Testis (tissue), 3 donors: ENCODE data around the gene UBE4A. TPM values are rescaled to one million over a fixed set of nuclear protein-coding genes. Genes with fewer than 3 reads are reported as not detected.

Experiments used
- DNase-seq: peaks from one replicate; pipeline ENCODE4 v3.0.0-alpha.2; 2019
- H3K27ac ChIP-seq, 2 donors: fragments of 200-600 bp; sonication (generic); one replicate each; pipeline ENCODE4 v1.5.1; 2019
- H3K27me3 ChIP-seq: fragments of 200-600 bp; sonication (generic); one replicate; pipeline ENCODE4 v1.5.1; 2019
- H3K36me3 ChIP-seq: fragments of 200-600 bp; sonication (generic); one replicate; pipeline ENCODE4 v1.5.1; 2017; ENCODE audit warnings: low read depth; ENCODE audit errors: missing control alignments
- H3K4me1 ChIP-seq: fragments of 200-600 bp; sonication (generic); one replicate; pipeline ENCODE4 v1.5.1; 2019
- H3K4me3 ChIP-seq, 2 donors: fragments of 200-600 bp; sonication (generic); one replicate each; pipeline ENCODE4 v1.5.1; 2017 to 2019
- H3K9me3 ChIP-seq: fragments of 200-600 bp; sonication (generic); one replicate; pipeline ENCODE4 v1.5.1; 2017
- POLR2A ChIP-seq: fragments of 450-650 bp; IDR thresholded peaks from one replicate; pipeline ENCODE4 v1.6.1; 2017; ENCODE audit warnings: antibody characterized with exemption, mild to moderate bottlenecking, moderate library complexity
- WGBS, 2 donors: methylation state at CpG; one replicate each; pipeline ENCODE4 v1.1.5; 2018; 5-methylcytosine and 5-hydroxymethylcytosine counted together
- intact Hi-C: fragments of 100-400 bp; cut with DNase I; formaldehyde crosslinking; loops from one replicate; pipeline ENCODE4 v1.15.1; 2023; ENCODE audit warnings: low total_unique reads
- polyA plus RNA-seq: library from polyadenylated mRNA; stranded (reverse); fragments of 350-450 nt; fragmentation: Illumina TruSeq; extraction: RNeasy Lipid Tissue Mini Kit (QIAGEN cat#74804); gene quantifications from one replicate; pipeline ENCODE4 v1.2.3, GENCODE V29; 2014; ENCODE audit warnings: low read depth, low replicate concordance; ENCODE audit not compliant: insufficient read depth
- small RNA-seq, 2 donors: library from RNA; depleted of rRNA; stranded (forward); fragments of <200 nt; gene quantifications; one replicate each; pipeline ENCODE3, GENCODE V24; 2016
- total RNA-seq, 2 donors: library from RNA; depleted of rRNA; stranded (reverse); fragments of >200 nt; gene quantifications; one replicate each; pipeline ENCODE4 v1.2.3, GENCODE V29; 2016
- TF ChIP-seq, protein P1 (sequence below), 3 experiments: fragments of 450-650 bp in 2 of 3; fragments of 200-600 bp in 1 of 3; sonication (generic) in 1 of 3; IDR thresholded peaks; one replicate each; pipeline ENCODE4 v1.5.1; 2016 to 2019; ENCODE audit warnings: antibody characterized with exemption in 3 of 3, mild to moderate bottlenecking in 2 of 3, moderate library complexity in 1 of 3

Gene UBE4A
- total and polyA plus RNA-seq, 3 donors from 2014 or later = 36.6 to 58.4 (median 54.8) TPM

DNA sequence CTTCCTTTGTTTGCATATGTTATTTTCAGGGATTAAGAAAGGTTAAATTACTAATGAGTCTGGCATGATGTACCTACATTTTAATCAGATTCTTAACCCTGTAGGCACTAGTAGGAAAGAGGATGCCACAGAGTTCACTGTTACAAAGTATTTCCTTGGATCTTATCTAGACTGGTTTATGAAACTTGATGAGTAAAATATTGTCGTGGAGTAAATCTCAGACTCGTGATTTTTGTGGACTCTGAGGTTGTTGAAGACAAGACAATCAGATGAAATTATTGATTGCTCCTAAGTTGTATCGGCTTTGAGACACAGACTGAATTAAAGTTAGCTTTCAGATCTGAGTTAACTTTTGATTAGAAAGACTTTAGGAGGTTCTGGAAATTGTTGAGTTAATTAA lies 82.9 kb downstream of the UBE4A start:
- no peak for TF ChIP-seq POLR2A
- TF ChIP-seq, protein P1, sequence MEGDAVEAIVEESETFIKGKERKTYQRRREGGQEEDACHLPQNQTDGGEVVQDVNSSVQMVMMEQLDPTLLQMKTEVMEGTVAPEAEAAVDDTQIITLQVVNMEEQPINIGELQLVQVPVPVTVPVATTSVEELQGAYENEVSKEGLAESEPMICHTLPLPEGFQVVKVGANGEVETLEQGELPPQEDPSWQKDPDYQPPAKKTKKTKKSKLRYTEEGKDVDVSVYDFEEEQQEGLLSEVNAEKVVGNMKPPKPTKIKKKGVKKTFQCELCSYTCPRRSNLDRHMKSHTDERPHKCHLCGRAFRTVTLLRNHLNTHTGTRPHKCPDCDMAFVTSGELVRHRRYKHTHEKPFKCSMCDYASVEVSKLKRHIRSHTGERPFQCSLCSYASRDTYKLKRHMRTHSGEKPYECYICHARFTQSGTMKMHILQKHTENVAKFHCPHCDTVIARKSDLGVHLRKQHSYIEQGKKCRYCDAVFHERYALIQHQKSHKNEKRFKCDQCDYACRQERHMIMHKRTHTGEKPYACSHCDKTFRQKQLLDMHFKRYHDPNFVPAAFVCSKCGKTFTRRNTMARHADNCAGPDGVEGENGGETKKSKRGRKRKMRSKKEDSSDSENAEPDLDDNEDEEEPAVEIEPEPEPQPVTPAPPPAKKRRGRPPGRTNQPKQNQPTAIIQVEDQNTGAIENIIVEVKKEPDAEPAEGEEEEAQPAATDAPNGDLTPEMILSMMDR (IDR thresholded peaks at IDR 0.05) = no peak
- no peak for DNase-seq
- Histone ChIP-seq H3K27ac (no peak overlapping the region), H3K27me3 (no peaks in the 10 kb centered on the region), H3K9me3 (no peaks in the 10 kb centered on the region), H3K4me3 (no peak overlapping the region), H3K4me1 (peaks cover 34% of the 10 kb centered on the region), H3K36me3 (no peaks in the 10 kb centered on the region)
- 63 to 73% methylated on average over 3 of the region's 3 CpGs for WGBS, 2 donors
- intact Hi-C loops = no loop called here

DNA sequence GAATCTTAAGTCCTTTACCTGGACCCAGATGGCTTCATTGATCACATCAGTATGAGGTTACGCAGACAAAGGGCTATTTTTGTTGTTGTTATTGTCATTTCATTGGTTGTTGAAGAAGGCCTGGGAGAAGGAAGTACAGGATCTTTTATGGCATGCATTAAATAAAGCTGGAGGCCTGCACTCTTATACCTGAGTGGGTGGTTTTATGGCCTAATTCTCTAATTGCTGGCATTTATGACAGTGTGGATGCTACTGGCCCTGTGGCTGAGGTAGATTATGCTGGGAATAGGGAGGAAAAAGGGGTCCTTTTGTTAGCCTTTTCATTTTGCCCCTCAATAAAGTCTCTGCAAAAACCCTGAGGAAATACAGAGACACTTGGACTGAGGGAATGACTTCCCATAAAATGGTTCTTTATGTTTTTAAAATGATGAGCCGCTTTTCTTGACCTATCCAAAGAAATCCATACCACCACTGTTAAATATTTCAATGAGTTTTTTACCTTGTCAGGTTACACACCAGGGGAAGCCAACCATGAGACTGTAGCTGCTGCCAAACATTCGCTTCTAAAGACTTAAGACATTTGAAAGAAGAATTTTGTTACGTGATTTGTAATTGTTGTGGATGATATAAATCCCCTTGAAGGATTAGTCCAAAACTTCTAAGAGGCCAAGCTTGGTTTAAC lies 83.6 kb downstream of the UBE4A start:
- Histone ChIP-seq H3K9me3 (no peaks in the 10 kb centered on the region), H3K4me1 (peaks cover 35% of the 10 kb centered on the region), H3K27ac (no peak overlapping the region), H3K36me3 (no peaks in the 10 kb centered on the region), H3K4me3 (no peak overlapping the region), H3K27me3 (no peaks in the 10 kb centered on the region)
- DNase-seq = no peak
- TF ChIP-seq, protein P1 (IDR thresholded peaks at IDR 0.05) = no peak
- no peak for TF ChIP-seq POLR2A
- intact Hi-C loops = no loop called here
- WGBS, 2 donors = 86 to 90% methylated on average over 4 of the region's 4 CpGs

DNA sequence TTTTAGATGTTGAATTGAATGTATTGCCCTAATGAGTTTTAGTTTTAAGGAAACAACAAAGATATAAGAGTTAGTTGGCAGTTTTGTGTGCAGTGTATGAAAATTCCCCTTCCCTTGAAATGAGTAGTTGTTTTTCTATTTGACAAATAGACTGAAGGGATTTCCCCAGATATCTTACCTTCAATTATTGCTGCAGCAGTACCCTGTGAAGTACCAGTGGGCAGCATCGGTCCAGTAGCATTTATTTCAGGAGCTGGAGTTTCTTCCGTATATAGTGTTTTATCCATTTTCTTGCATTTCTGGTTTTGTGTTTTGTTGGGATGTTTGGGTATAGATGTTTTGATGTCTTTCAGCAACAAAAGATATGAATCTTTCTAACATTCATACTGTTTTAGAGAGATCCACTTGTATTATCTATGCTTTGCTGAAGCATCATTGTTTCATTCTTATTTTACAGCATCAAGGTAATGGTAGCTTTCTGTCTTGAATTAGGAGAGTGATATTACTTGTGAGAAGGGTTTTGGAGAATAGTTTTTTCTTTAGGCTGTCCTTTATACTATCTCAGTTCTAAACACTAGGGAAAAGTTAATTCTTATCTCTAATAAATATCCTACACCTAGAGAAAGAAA lies 84.3 kb downstream of the UBE4A start:
- DNase-seq = no peak
- H3K27me3 ChIP-seq = no peaks in the 10 kb centered on the region
- no peaks in the 10 kb centered on the region for H3K9me3 ChIP-seq
- no peaks in the 10 kb centered on the region for H3K36me3 ChIP-seq
- peaks cover 38% of the 10 kb centered on the region for H3K4me1 ChIP-seq
- H3K27ac ChIP-seq = no peak overlapping the region
- TF ChIP-seq, protein P1 (IDR thresholded peaks at IDR 0.05) = no peak
- no peak for TF ChIP-seq POLR2A
- intact Hi-C loops = no loop called here
- 81 to 89% methylated on average over 2 of the region's 2 CpGs for WGBS, 2 donors
- H3K4me3 ChIP-seq = no peak overlapping the region

DNA sequence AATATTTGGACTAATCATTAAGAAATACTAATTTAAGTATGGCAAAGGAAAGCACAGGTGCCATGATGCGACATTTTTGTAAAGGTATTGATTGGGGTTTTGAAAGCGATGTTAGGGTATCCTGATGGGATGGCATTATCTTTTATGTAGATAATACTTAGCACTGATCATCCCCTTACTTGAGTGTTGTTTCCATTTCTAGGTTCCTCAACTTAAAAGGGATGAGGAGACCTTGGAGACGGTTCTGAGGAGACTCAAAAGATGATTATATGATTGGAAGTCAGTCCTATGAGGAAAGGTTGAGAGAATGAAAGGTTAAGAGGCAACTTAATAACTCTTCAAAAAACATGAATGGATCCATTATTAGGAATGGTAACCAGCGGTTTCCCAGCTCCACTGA lies 88.0 kb downstream of the UBE4A start:
- no peak overlapping the region for H3K4me3 ChIP-seq
- intact Hi-C loops = no loop called here
- no peak for DNase-seq
- H3K36me3 ChIP-seq = no peaks in the 10 kb centered on the region
- 85 to 86% methylated on average over 4 of the region's 4 CpGs for WGBS, 2 donors
- H3K27me3 ChIP-seq = no peaks in the 10 kb centered on the region
- H3K27ac ChIP-seq = no peak overlapping the region
- H3K4me1 ChIP-seq = peaks cover 10% of the 10 kb centered on the region
- no peaks in the 10 kb centered on the region for H3K9me3 ChIP-seq
- no peak for TF ChIP-seq POLR2A

DNA sequence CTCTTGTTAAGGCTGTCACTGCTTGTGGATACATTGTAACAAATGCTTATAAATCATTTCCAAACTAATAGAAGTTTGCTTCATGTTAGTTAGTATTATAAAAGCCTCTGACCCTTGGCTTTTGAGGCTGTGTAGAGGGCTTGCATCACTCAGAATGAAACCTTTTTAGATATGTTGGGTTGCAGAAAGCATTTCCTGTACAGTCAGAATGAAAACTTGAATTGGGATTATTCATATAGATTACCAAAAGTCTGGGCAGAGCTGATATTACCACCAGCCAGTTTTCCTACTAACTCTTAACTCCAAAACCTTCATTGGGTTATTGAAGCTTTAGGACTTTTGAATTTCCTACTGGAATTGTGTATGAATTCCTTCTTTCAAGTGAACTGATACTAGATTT lies 88.9 kb downstream of the UBE4A start:
- H3K4me1 ChIP-seq = peaks cover 5% of the 10 kb centered on the region
- no peak overlapping the region for H3K27ac ChIP-seq
- H3K4me3 ChIP-seq = no peak overlapping the region
- no peaks in the 10 kb centered on the region for H3K9me3 ChIP-seq
- TF ChIP-seq, protein P1 (IDR thresholded peaks at IDR 0.05) = no peak
- no peak for TF ChIP-seq POLR2A
- intact Hi-C loops = no loop called here
- no peaks in the 10 kb centered on the region for H3K27me3 ChIP-seq
- H3K36me3 ChIP-seq = no peaks in the 10 kb centered on the region
- no peak for DNase-seq

Small RNA genes within 50 kb of the gene (small RNA-seq; reads per million reads assigned to genes)
- gene AP001582.1 = 0 reads per million in 2 donors

Other genes with a start within 250 kb of the UBE4A start
- gene SCN4B, start 206.8 kb upstream of the UBE4A start, total RNA-seq = 1 to 10 TPM; 1.9 to 2.0 TPM
- gene SCN4B, start 206.8 kb upstream of the UBE4A start, polyA plus RNA-seq = 4.9 TPM
- gene SCN2B, start 183.0 kb upstream of the UBE4A start, total RNA-seq = under 1 TPM; 0.24 to 0.43 TPM
- gene SCN2B, start 183.0 kb upstream of the UBE4A start, polyA plus RNA-seq = 0.70 TPM
- 1 to 10 TPM; 1.9 to 3.5 TPM for gene JAML, start 134.6 kb upstream of the UBE4A start, total RNA-seq
- 9.7 TPM for gene JAML, start 134.6 kb upstream of the UBE4A start, polyA plus RNA-seq
- gene MPZL3, start 107.2 kb upstream of the UBE4A start, total RNA-seq = 1 to 10 TPM; 2.4 to 3.2 TPM
- gene MPZL3, start 107.2 kb upstream of the UBE4A start, polyA plus RNA-seq = 3.4 TPM
- 1 to 10 TPM; 1.7 to 3.0 TPM for gene MPZL2, start 95.3 kb upstream of the UBE4A start, total RNA-seq
- 4.2 TPM for gene MPZL2, start 95.3 kb upstream of the UBE4A start, polyA plus RNA-seq
- gene CD3E, start 54.9 kb upstream of the UBE4A start, total RNA-seq = under 1 TPM in 1 of 2 donors, not detected in 1; 0.50 TPM
- 6.1 TPM for gene CD3E, start 54.9 kb upstream of the UBE4A start, polyA plus RNA-seq
- gene CD3D, start 16.9 kb upstream of the UBE4A start, total RNA-seq = 1 to 10 TPM in 1 of 2 donors, not detected in 1; 1.8 TPM
- 7.2 TPM for gene CD3D, start 16.9 kb upstream of the UBE4A start, polyA plus RNA-seq
- gene CD3G, start 15.3 kb upstream of the UBE4A start, total RNA-seq = under 1 TPM; 0.08 to 0.99 TPM
- gene CD3G, start 15.3 kb upstream of the UBE4A start, polyA plus RNA-seq = 0.88 TPM
- gene ATP5MG, start 42.0 kb downstream of the UBE4A start, total RNA-seq = 10 to 100 TPM; 35.9 to 40.0 TPM
- gene ATP5MG, start 42.0 kb downstream of the UBE4A start, polyA plus RNA-seq = 193 TPM
- gene KMT2A, start 76.9 kb downstream of the UBE4A start, total RNA-seq = 100 to 1,000 TPM; 106 to 107 TPM
- 22.7 TPM for gene KMT2A, start 76.9 kb downstream of the UBE4A start, polyA plus RNA-seq
- gene TTC36, start 167.9 kb downstream of the UBE4A start, total RNA-seq = 1 to 10 TPM; 4.9 to 5.7 TPM
- gene TTC36, start 167.9 kb downstream of the UBE4A start, polyA plus RNA-seq = not detected
- 10 to 100 TPM; 33.1 to 46.8 TPM for gene TMEM25, start 171.6 kb downstream of the UBE4A start, total RNA-seq
- 16.4 TPM for gene TMEM25, start 171.6 kb downstream of the UBE4A start, polyA plus RNA-seq
- 10 to 100 TPM; 47.7 to 59.4 TPM for gene IFT46, start 206.3 kb downstream of the UBE4A start, total RNA-seq
- 65.0 TPM for gene IFT46, start 206.3 kb downstream of the UBE4A start, polyA plus RNA-seq
- 100 to 1,000 TPM; 107 TPM for gene ARCN1, start 212.8 kb downstream of the UBE4A start, total RNA-seq
- 128 TPM for gene ARCN1, start 212.8 kb downstream of the UBE4A start, polyA plus RNA-seq
- gene PHLDB1, start 248.0 kb downstream of the UBE4A start, total RNA-seq = 100 to 1,000 TPM in 1 of 2 donors, 10 to 100 TPM in 1; 95.9 to 102 TPM
- 51.1 TPM for gene PHLDB1, start 248.0 kb downstream of the UBE4A start, polyA plus RNA-seq